ENCODE data around the gene CCDC159. TPM values are rescaled to one million over a fixed set of nuclear protein-coding genes. Genes with fewer than 3 reads are reported as not detected.

Gene CCDC159
- total and polyA plus RNA-seq, 2 of the 13 experiments (the other 11 are each of a cell fraction or from before 2014, with no cell fraction given) = 1.7 to 6.3 TPM

DNA sequence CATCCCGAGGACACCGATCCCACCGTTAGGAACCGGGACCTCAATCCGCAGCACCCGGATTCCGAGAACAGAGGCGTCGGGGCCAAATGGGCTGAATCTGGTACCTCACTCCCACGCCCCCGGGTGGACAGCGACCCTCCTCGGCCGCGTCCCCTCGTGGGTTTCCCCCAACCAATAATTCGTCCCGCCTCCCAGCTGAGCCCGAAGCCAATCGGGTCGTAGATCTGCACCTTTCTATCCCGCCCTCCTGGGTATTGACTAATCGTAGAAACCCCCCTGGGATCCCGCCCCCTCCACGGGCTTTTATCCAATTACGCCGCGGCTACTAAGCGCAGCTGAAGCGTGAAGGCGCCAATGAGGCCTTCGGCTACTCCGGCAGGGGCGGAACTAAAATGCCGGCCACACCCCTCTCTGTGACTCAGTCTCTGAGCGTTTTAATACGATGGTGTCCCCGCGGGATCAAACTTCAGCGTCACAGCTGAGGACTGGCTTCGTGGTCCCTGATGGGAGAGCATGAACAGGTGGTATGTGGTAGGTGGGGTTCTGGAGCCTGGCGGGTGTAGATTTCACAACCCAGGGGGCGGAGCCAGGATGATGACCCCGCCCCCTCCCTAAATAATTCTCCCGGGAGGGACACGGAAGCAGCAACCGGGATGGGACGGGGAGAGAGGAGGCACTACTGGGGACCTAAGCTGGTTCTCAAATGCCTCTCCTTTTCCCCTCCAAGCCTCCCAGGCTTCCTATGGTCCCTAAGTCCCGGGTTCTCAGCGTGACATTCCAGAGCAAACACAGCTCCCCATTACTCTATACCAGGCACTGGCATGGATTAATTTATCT is at the start of gene CCDC159, which contains the start of gene TMEM205 (continued):
- TF ChIP-seq, protein P1, sequence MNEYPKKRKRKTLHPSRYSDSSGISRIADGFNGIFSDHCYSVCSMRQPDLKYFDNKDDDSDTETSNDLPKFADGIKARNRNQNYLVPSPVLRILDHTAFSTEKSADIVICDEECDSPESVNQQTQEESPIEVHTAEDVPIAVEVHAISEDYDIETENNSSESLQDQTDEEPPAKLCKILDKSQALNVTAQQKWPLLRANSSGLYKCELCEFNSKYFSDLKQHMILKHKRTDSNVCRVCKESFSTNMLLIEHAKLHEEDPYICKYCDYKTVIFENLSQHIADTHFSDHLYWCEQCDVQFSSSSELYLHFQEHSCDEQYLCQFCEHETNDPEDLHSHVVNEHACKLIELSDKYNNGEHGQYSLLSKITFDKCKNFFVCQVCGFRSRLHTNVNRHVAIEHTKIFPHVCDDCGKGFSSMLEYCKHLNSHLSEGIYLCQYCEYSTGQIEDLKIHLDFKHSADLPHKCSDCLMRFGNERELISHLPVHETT (CRISPR knock-in tag; conservative IDR thresholded peaks at IDR 0.05) = no peak
- TF ChIP-seq SP2 (CRISPR knock-in tag; IDR thresholded peaks at IDR 0.05) (peak; percentile 93), ZBTB4 (CRISPR knock-in tag; IDR thresholded peaks at IDR 0.05; ENCODE audit: borderline replicate concordance) (no peak), RBFOX2 (IDR thresholded peaks at IDR 0.05; ENCODE audit: low read depth, low read length) (no peak), ZNF264 (CRISPR knock-in tag; IDR thresholded peaks at IDR 0.05) (no peak), MIXL1 (CRISPR knock-in tag; IDR thresholded peaks at IDR 0.05) (peak; percentile 35; the same call in 1 of the 2 replicates), ZNF563 (CRISPR knock-in tag; IDR thresholded peaks at IDR 0.05) (peak; percentile 20; the same call in 1 of the 2 replicates), FUBP1 (CRISPR knock-in tag; IDR thresholded peaks at IDR 0.05; ENCODE audit: borderline replicate concordance) (no peak), ZBTB10 (CRISPR knock-in tag; IDR thresholded peaks at IDR 0.05; ENCODE audit: borderline replicate concordance) (no peak), ZBTB8A (CRISPR knock-in tag; IDR thresholded peaks at IDR 0.05; ENCODE audit: borderline replicate concordance, low read depth) (no peak), MATR3 (CRISPR knock-in tag; IDR thresholded peaks at IDR 0.05) (no peak), ONECUT2 (CRISPR knock-in tag; IDR thresholded peaks at IDR 0.05) (no peak)
- TF ChIP-seq, protein P2, sequence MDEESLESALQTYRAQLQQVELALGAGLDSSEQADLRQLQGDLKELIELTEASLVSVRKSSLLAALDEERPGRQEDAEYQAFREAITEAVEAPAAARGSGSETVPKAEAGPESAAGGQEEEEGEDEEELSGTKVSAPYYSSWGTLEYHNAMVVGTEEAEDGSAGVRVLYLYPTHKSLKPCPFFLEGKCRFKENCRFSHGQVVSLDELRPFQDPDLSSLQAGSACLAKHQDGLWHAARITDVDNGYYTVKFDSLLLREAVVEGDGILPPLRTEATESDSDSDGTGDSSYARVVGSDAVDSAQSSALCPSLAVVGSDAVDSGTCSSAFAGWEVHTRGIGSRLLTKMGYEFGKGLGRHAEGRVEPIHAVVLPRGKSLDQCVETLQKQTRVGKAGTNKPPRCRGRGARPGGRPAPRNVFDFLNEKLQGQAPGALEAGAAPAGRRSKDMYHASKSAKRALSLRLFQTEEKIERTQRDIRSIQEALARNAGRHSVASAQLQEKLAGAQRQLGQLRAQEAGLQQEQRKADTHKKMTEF (CRISPR knock-in tag; IDR thresholded peaks at IDR 0.05) = peak; percentile 80
- TF ChIP-seq, protein P3, sequence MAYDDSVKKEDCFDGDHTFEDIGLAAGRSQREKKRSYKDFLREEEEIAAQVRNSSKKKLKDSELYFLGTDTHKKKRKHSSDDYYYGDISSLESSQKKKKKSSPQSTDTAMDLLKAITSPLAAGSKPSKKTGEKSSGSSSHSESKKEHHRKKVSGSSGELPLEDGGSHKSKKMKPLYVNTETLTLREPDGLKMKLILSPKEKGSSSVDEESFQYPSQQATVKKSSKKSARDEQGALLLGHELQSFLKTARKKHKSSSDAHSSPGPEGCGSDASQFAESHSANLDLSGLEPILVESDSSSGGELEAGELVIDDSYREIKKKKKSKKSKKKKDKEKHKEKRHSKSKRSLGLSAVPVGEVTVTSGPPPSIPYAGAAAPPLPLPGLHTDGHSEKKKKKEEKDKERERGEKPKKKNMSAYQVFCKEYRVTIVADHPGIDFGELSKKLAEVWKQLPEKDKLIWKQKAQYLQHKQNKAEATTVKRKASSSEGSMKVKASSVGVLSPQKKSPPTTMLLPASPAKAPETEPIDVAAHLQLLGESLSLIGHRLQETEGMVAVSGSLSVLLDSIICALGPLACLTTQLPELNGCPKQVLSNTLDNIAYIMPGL (CRISPR knock-in tag; IDR thresholded peaks at IDR 0.05; ENCODE audit: borderline replicate concordance in 1 of 2, low read depth in 1 of 2) = 0 out of 4 replicates have a peak, but pooled peaks have one; percentile 6 to 11
